ENCODE data around the gene KCTD15. TPM values are rescaled to one million over a fixed set of nuclear protein-coding genes. Genes with fewer than 3 reads are reported as not detected.

The KCTD15 gene
- total RNA-seq: 28.0 TPM

- no peak for DNase-seq (ENCODE audit: low spot score)
These were observed at the start of gene KCTD15 for GRCh38 chr19:33796164-33796875. Gene KCTD15, plus strand, starts transcription at chr19:33796870. Its CDS starts 3,585 bp downstream, at chr19:33800455.

DNA sequence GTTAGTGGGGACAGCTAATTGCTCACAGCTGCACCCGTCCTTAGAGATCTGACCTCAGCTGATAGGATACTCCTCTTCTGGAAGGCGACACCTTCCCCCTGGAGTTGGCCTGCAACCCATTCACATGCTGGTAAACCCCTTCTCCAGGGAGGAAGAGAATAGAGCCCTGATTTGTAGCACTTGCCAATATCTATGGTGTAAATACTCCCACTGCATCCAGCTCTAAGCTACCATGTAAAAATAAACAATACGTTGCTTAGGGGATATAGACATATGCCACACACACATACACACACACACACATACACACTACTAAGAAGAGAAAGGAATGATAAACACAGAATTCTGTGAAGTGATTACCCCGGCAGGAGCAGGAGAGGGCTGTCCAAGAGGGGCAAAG, 49.4 kb upstream of the KCTD15 start:
- no peak for DNase-seq (ENCODE audit: low spot score)

GRCh38 chr19:33748231-33748630, 48.4 kb upstream of the KCTD15 start:
- no peak for DNase-seq (ENCODE audit: low spot score)

DNA sequence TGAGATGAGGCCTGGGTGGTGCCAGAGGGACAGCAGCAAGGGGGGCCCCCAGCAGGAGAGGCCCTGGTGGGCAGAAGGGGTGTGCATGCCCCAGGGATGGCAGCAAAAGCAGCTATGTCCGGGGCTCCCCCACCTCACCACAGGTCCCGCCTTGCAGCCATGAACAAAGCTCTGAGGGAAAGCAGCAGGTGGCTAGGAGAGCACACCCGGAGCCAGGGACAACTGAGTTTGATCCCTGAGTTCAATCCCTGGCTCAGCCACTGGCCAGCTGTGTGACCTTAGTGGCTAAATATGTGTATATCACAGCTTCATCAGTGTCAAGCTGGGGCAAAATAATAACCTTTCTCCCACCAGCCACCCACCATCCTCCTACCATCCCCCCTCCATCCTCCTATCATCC, 47.7 kb upstream of the KCTD15 start:
- no peak for DNase-seq (ENCODE audit: low spot score)

- DNase-seq (ENCODE audit: low spot score): no peak
These were observed 47.0 kb upstream of the KCTD15 start for GRCh38 chr19:33749619-33750175.

DNA sequence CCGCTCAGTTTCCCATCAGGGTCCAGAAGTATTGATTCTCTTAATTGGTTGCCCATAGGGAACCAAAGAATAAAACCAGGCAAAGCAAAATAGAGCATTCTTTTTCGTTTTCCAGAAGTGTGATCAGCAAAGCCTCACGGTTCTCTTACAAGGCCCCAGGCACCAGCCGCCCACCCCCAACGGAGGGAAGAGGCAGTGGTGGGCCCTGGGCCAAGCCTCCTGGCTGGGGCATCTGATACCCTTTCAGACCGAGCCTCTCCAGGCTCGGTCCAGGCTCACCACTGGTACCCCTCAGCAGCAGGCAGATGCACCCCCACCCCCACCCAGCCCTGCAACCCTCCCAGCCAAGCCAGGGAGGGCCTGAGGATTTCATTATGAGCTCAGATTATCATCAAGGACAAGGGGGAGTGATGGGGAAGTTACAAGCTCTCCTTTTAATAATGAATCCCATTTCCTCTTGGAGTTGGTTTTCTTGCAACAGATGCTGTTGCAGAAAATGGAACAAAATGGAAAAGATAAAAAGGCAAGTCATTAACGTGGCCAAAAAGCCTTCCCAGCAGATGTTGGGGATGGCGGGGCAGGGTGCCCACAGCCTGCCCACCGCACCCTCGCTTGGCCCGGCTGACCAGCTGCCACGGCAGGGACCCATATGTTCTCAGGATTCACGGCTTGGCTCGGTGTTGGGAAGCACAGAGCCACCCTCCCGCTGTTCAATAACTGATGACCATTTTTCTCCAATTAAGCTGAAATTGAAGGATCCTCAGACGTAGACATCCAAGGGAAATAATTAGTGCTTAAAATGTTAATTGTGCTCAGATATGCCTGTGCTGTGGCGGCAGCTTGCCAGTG, 45.9 kb upstream of the KCTD15 start:
- no peak for DNase-seq (ENCODE audit: low spot score)

DNA sequence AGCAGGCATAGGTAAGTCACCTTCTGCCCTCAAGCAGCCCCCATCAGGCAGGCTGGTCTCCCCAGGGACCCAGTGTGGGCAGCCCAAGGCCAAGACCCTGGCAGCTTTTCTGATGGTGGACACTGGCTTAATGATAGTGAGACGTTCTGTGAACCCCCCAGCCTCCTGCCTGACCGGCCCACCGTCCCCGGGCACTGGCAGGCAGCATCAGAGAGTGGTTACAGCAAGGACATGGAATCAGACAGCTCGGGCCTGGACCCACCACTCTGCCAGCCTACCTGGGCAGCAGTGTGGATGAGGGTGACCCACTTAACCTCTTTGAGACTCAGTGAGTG, 45.3 kb upstream of the KCTD15 start:
- DNase-seq (ENCODE audit: low spot score): no peak

DNA sequence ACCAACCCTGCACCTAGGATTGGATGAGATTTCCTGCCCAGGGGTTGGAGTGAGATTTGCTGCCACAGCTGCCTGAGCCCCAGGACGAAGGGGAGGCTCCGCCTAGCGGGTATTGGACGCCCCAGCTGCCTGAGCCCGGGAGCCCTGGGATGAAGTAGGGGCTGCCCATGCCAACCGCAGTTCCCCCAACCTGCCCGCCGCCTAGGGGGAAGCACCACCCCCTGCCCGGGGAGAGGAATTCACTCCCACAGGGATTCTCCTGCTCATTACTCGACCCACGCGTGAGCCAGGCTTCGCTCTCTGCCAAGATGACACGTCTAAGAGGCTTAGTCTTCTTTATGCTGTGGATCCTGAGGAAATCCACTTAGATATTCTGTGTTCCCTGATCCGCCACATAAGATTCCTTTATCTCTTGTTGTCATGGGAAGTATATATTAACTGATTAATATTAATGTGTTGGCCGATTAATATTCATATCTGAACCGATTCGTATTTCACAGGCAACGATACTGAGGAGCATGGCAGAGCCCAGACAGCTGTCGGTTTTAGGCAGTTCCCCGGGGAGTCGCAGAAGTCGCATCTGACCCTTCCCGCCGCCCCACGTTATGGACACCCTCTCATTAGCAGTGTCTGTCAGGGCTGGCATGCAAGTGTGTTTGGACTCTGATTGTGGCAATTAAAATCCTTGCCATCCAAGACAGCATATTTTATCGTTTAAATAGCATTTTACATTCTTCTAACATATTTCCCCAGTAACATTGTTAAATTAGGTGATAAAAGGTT, 44.5 kb upstream of the KCTD15 start:
- no peak for DNase-seq (ENCODE audit: low spot score)

DNA sequence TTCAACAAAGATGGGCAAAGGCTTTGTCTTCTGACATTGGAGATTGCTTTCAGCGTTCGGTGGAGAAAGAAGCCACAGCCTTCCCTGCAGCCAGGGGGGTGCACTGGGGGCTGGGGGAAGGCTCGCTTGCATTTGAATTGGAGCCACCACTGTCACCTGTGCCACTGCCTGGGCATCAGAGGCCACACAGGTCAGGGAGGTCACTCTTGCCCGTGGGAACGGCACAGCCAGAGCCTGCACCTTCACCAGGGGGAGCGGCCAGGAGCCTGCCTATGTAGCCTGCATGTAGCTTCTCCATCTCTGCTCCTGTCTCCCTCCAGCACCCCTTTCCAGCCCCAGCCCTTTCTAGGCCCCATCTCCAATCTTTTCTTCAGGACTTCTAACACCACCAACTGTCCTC, 43.7 kb upstream of the KCTD15 start:
- DNase-seq (ENCODE audit: low spot score): no peak

DNA sequence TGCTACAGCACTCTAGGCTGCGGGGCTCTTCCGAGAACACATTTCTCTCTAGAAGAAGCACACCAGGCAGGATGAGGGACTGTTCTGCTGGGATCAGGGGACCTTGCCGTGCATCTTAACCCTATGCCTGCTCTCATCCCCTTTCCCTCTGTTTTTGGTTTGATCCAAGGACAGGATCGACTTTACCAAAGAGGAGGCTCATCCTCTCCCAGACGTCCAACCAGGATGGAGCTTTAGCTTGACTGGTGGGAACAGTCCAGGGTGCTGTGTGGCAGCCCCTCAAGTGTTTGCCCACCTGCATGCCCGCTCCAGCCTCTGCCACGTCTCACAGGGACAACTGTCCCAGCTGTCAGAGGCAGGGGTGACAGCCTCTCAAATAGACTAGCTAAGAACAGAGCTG, 42.3 kb upstream of the KCTD15 start:
- DNase-seq (ENCODE audit: low spot score): no peak

- DNase-seq (ENCODE audit: low spot score): no peak
These were observed 41.3 kb upstream of the KCTD15 start for GRCh38 chr19:33755099-33756035.

- no peak for DNase-seq (ENCODE audit: low spot score)
These were observed 40.5 kb upstream of the KCTD15 start for GRCh38 chr19:33756177-33756576.

DNA sequence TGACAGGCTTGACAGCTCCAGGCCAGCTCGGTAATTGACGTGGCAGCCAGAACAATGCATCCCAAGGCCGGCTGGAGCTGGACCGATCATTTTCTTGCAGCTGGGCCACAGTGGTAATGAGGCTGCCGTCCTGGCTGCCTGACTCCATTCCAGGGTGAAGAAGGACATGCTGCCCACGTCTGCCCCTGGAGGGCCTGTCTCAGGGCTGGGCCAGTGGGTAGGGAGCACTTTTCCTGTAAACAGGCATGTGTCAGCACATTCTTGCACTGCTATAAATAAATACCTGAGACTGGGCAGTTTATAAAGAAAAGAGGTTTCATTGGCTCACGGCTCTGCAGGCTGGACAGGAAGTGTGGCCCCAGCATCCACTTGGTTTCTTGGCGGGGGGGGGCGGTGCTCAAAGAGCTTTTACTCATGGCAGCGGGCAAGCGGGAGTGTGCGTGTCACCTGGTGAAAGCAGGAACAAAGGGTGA, 38.1 kb upstream of the KCTD15 start:
- DNase-seq (ENCODE audit: low spot score): no peak

DNA sequence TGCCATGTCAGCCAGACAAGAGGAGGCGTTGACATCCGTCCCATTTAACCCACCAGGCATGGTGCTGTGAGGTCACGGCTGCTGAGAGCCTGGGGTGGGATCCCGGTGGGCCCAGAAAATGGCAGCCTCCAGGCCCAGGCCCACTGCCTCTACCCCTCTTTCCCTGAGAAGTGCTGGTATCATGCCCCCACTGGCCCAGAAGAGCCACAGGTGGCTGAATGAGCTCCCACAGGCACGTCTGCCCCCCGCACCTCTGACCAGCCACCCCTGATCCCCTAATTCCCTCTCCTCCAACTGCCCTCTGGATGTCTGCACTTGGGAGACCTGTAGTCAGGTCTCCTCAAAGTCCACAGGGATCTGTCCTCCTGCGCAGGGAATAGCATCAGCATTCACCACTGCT, 37.3 kb upstream of the KCTD15 start:
- no peak for DNase-seq (ENCODE audit: low spot score)

GRCh38 chr19:33763633-33764371, 32.9 kb upstream of the KCTD15 start:
- DNase-seq (ENCODE audit: low spot score): no peak

DNA sequence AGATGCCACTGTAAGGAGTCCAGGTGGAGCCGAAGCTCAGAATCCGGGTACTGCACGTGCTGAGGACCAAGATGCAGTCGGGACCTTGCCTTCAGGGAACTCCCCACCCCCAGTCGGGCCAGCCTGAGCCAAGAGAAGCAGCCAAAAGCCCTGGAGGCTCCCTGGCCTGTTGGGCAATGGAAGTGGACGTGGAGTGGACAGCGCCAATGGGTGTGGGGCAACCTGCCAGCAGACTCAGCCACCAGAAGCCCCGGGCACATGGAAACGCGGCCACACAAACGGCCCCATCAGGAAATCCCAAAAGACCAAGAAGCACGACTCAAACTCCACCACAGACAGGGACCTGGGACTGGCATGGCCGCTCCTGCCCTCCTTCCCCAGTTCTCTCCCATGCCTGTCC, 30.0 kb upstream of the KCTD15 start:
- DNase-seq (ENCODE audit: low spot score): no peak

- no peak for DNase-seq (ENCODE audit: low spot score)
These were observed 28.7 kb upstream of the KCTD15 start for GRCh38 chr19:33767898-33768413.

DNA sequence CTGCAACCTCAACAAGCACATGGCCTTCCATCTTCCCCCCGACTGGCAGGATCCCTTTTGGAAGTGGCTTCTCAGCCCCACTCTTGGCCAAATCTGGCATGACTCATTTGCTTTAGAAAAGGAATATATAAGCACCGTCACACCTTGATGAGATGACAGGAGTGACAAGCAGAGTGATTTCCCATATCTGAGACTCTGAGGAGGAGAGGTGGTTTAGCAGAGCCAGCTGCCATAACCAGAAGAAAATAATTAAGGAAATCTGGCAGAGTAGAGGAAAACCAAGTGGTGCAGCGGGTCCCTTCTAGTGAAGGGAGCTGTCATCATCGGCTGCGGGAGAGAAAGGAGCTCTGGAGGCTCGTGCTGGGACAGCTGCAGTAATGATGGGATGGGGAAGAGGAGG, 27.5 kb upstream of the KCTD15 start:
- DNase-seq (ENCODE audit: low spot score): no peak

DNA sequence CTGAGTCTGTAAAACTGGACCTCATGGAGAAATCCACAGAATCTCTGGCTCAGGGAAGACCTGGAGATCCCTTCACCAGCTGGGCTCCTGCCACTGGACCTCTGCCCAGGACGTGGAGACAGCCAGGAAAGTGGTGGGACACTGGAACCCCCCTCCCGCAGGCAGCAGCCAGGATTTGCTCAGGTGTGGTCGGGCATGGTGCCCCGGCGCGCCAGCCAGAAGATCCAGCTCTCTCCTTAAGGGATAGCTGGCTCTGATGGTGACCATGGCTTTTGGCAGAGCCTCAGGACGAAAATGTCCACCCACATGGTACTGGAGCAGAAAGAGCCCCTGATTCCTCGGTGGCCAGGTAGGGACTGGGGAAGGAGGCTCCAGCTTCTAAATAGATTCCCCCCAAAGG, 26.6 kb upstream of the KCTD15 start:
- no peak for DNase-seq (ENCODE audit: low spot score)
